Testis (tissue), 2 donors: ENCODE data around the gene SEMA3F.

Source experiments
- CTCF ChIP-seq, 3 experiments: fragments of 450-650 bp in 2 of 3; fragments of 200-600 bp in 1 of 3; sonication (generic) in 1 of 3; IDR thresholded peaks; one replicate each; pipeline ENCODE4 v1.5.1; 2016 to 2019; ENCODE audit warnings: antibody characterized with exemption in 3 of 3, mild to moderate bottlenecking in 2 of 3, moderate library complexity in 1 of 3
- POLR2A ChIP-seq: fragments of 450-650 bp; IDR thresholded peaks from one replicate; pipeline ENCODE4 v1.6.1; 2017; ENCODE audit warnings: antibody characterized with exemption, mild to moderate bottlenecking, moderate library complexity

- TF ChIP-seq CTCF (IDR thresholded peaks at IDR 0.05) (no peak), POLR2A (no peak)
Measured at GRCh38 chr3:50154840-50155490, at the start of gene SEMA3F.
